BE2C (cell line): Measurements from ENCODE around the gene RGS14.

ENCODE experiments used
- DNase-seq: peaks from one replicate; pipeline ENCODE4 v3.0.0-alpha.2; 2020
- H3K27me3 ChIP-seq: fragments of 250-450 bp; sonication (Bioruptor Pico); 2 replicates; pipeline ENCODE4 v1.5.1; 2020; ENCODE audit warnings: mild to moderate bottlenecking
- H3K36me3 ChIP-seq: fragments of 250-450 bp; sonication (Bioruptor Pico); 2 replicates; pipeline ENCODE4 v1.5.1; 2020; ENCODE audit warnings: mild to moderate bottlenecking
- H3K4me1 ChIP-seq: fragments of 250-450 bp; sonication (Bioruptor Pico); 2 replicates; pipeline ENCODE4 v1.5.1; 2020
- H3K4me3 ChIP-seq: 2 replicates; pipeline ENCODE4 v1.5.1; 2011; ENCODE audit warnings: low read depth, low read length
- H3K9me3 ChIP-seq: fragments of 250-450 bp; sonication (Bioruptor Pico); 2 replicates; pipeline ENCODE4 v1.5.1; 2020
- TF ChIP-seq, protein P1 (sequence below): IDR thresholded peaks from 2 replicates; pipeline ENCODE4 v1.5.1; 2012; ENCODE audit warnings: mild to moderate bottlenecking, low read depth, low read length

The RGS14 gene

DNA sequence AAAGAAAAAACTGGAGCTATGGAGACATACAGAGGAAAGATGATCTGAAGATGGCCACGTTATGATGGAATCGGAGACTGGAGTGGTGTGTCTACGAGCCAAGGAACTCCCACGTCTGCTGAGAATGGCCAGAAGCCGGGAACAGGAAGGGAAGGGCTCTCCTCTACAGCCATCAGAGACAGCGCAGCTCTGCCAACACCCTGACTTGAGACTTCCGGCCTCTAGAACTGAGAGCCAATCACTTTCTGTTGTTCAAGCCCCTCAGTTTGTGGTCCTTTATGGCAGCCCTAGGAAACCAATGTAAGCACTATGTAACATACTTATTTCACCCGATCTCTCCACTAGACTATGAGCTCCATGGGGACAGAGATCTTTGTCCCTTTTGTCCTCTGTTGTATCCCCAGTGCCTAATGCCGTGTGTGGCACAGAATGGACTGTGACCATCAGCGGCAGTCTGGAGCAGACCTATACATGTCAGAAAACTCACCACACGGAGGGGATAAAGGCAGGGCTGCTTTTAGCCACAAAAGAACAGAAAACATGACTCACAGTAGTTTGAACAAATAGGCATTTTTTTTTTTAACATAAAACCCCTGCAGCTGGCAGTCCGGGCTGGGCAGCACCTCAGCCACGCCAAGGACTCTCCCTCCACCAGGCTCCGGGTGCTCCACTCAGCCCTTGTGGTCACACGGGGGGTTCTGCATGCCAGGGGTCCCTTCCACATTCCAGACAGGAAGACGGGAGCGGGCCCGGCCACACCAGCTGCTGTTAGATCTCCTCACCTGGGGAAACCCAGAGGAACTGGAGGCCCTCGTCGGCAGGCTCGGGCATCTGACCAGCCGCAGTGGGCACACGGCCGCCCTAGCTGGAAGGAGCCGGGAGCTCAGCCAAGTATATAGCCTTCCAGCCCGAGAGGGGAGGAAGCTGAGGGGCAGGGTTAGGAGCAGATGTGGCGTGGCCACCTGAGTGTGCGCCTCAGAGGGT is 29.9 kb upstream of the RGS14 start:
- H3K4me1 ChIP-seq = no peaks in the 10 kb centered on the region
- no peak for DNase-seq
- H3K9me3 ChIP-seq = no peaks in the 10 kb centered on the region
- TF ChIP-seq, protein P1, sequence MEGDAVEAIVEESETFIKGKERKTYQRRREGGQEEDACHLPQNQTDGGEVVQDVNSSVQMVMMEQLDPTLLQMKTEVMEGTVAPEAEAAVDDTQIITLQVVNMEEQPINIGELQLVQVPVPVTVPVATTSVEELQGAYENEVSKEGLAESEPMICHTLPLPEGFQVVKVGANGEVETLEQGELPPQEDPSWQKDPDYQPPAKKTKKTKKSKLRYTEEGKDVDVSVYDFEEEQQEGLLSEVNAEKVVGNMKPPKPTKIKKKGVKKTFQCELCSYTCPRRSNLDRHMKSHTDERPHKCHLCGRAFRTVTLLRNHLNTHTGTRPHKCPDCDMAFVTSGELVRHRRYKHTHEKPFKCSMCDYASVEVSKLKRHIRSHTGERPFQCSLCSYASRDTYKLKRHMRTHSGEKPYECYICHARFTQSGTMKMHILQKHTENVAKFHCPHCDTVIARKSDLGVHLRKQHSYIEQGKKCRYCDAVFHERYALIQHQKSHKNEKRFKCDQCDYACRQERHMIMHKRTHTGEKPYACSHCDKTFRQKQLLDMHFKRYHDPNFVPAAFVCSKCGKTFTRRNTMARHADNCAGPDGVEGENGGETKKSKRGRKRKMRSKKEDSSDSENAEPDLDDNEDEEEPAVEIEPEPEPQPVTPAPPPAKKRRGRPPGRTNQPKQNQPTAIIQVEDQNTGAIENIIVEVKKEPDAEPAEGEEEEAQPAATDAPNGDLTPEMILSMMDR = no peak
- no peak overlapping the region for H3K4me3 ChIP-seq
- no peaks in the 10 kb centered on the region for H3K27me3 ChIP-seq
- peaks cover 13% of the 10 kb centered on the region for H3K36me3 ChIP-seq

- Histone ChIP-seq H3K27me3 (no peaks in the 10 kb centered on the region), H3K4me1 (peaks cover 2% of the 10 kb centered on the region)
- TF ChIP-seq, protein P1 = no peak
These were observed 29.0 kb upstream of the RGS14 start for GRCh38 chr5:177328545-177329231.

DNA sequence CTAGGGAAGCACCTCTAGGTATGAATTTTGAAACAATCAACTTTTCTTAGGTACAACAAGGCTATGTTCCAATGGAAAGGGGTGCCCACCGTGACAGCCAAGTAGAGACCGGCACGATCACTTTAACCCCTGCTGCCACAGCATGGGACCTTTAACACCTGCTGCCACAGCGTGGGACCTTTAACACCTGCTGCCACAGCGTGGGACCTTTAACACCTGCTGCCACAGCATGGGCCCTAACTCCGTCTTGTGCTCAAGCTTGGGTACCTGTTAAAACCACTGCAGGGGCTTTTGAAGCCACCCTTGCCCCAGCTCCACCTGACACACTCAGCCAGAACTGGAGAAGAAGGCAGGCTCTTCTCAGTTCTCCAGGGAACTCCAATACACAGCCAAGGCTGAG is 27.8 kb upstream of the RGS14 start:
- Histone ChIP-seq H3K9me3 (no peaks in the 10 kb centered on the region), H3K4me3 (no peak overlapping the region), H3K4me1 (peaks cover 11% of the 10 kb centered on the region), H3K36me3 (peaks cover 32% of the 10 kb centered on the region), H3K27me3 (no peaks in the 10 kb centered on the region)
- TF ChIP-seq, protein P1 = no peak
- DNase-seq = no peak

More at GRCh38 chr5:177328545-177329231, 29.0 kb upstream of the RGS14 start:
- Histone ChIP-seq H3K9me3 (no peaks in the 10 kb centered on the region), H3K4me3 (no peak overlapping the region), H3K36me3 (peaks cover 22% of the 10 kb centered on the region)
- DNase-seq = no peak

DNA sequence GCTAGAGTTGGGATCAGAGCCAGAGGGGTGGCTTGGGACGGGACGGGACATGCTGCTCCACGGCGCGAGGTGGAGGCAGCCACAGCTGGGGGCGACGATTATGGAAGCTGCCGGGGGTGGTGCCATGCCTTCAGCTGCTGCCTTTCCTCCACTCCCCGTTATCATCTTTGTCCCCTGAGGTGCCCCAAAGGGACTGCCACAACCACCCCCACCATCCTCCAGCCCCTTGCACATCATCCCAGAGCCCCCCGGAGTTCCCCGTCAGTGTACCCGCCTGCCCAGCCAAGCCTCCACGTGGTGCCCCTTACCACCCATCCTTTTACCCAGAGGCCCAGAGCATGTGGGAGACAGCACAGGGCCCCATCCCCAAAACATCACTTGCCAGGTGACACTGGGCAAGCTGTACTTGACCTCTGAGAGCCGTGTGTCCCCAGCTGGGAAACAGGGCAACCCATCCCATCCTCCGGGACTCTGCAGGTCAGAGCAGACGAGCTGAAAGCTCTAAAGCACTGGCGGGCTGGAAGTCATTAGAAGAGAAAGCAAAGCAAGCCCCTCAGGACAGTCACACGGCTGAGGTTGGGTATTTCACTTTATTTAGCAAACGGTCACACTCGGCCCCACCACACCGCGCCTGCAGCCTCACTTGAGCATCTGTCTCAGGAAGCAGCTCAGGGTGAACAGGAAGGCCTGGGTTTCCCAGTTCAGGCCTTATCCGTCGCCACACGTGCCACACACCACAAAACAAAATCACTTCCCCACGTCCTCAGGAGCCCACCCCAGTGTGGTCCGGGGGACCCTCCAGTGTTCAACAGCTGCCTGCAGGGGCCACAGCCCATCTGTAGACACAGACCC is 26.5 kb upstream of the RGS14 start:
- Histone ChIP-seq H3K36me3 (peaks cover 46% of the 10 kb centered on the region), H3K27me3 (no peaks in the 10 kb centered on the region), H3K9me3 (no peaks in the 10 kb centered on the region), H3K4me3 (no peak overlapping the region), H3K4me1 (peaks cover 18% of the 10 kb centered on the region)
- DNase-seq = no peak
- TF ChIP-seq, protein P1 = no peak

- Histone ChIP-seq H3K36me3 (peaks cover 53% of the 10 kb centered on the region), H3K27me3 (no peaks in the 10 kb centered on the region), H3K9me3 (no peaks in the 10 kb centered on the region), H3K4me3 (no peak overlapping the region), H3K4me1 (peaks cover 18% of the 10 kb centered on the region)
- TF ChIP-seq, protein P1 = no peak
- DNase-seq = no peak
These were observed 25.5 kb upstream of the RGS14 start for GRCh38 chr5:177332031-177332895.
